ACC112 (cell line): ENCODE results near the gene LBH.

Experiments
- H2AFZ ChIP-seq: fragments of 200-600 bp; sonication (generic); one replicate; pipeline ENCODE4 v1.6.0; 2017; ENCODE audit warnings: antibody characterized with exemption, low read length; ENCODE audit not compliant: unreplicated experiment
- H3K27ac ChIP-seq: fragments of 200-600 bp; sonication (generic); 2 replicates; pipeline ENCODE4 v1.5.1; 2014; ENCODE audit warnings: low read depth, mild to moderate bottlenecking, antibody characterized with exemption, low read length, moderate library complexity
- H3K27me3 ChIP-seq: fragments of 200-600 bp; sonication (generic); 2 replicates; pipeline ENCODE4 v1.6.1; 2014; ENCODE audit warnings: mild to moderate bottlenecking, antibody characterized with exemption, low read length, moderate library complexity, mixed read lengths; ENCODE audit not compliant: insufficient read depth
- H3K36me3 ChIP-seq: fragments of 200-600 bp; sonication (generic); 2 replicates; pipeline ENCODE4 v1.6.1; 2016; ENCODE audit warnings: mild to moderate bottlenecking, antibody characterized with exemption, low read length, moderate library complexity, mixed read lengths; ENCODE audit not compliant: insufficient read depth
- H3K4me1 ChIP-seq: fragments of 200-600 bp; sonication (generic); one replicate; pipeline ENCODE4 v1.6.1; 2016; ENCODE audit warnings: low read length, mixed read lengths; ENCODE audit not compliant: insufficient read depth, unreplicated experiment, control insufficient read depth
- H3K4me3 ChIP-seq: fragments of 200-600 bp; sonication (generic); 2 replicates; pipeline ENCODE4 v1.5.1; 2014; ENCODE audit warnings: mild to moderate bottlenecking, low read depth, low read length
- H3K79me2 ChIP-seq: fragments of 200-600 bp; sonication (generic); one replicate; pipeline ENCODE4 v1.6.0; 2016; ENCODE audit warnings: low read length; ENCODE audit not compliant: control insufficient read depth, unreplicated experiment, insufficient read depth

LBH gene

DNA sequence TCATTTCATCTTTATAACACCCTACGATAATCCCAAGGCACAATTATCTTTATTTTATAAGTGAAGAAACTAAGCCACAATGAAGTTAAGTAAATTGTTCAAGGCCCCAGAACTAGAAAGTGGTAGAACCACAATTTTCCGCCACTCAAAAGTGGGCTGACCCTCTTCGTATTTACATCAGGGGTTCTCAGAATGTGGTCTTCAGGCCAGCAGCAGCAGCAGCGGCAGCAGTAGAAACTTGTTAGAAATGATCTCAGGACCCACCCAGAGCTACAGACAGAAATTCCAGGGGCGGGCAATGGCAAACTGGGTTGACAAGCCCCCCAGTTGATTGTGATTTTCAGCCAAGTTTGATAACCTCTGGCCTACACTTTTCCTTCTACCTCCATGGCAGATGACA, 62.8 kb downstream of the LBH start:
- Histone ChIP-seq H3K27ac (peak overlapping the region; percentile 58), H3K79me2 (no peaks in the 10 kb centered on the region)

GRCh38 chr2:30296496-30296895, 65.2 kb downstream of the LBH start:
- H3K27me3 ChIP-seq, result no peaks in the 10 kb centered on the region
- no peak overlapping the region for H2AFZ ChIP-seq
- H3K4me3 ChIP-seq, result no peak overlapping the region
- no peak overlapping the region for H3K27ac ChIP-seq
- no peaks in the 10 kb centered on the region for H3K79me2 ChIP-seq
- peaks cover 9% of the 10 kb centered on the region for H3K4me1 ChIP-seq
- no peaks in the 10 kb centered on the region for H3K36me3 ChIP-seq

More for the DNA sequence above, 62.8 kb downstream of the LBH start:
- no peaks in the 10 kb centered on the region for H3K27me3 ChIP-seq
- H3K4me3 ChIP-seq, result no peak overlapping the region
- H2AFZ ChIP-seq, result no peak overlapping the region
- H3K4me1 ChIP-seq, result peaks cover 9% of the 10 kb centered on the region
- no peaks in the 10 kb centered on the region for H3K36me3 ChIP-seq

GRCh38 chr2:30298302-30298701, 67.0 kb downstream of the LBH start:
- Histone ChIP-seq H3K36me3 (no peaks in the 10 kb centered on the region), H2AFZ (no peak overlapping the region), H3K4me3 (no peak overlapping the region), H3K27ac (no peak overlapping the region), H3K79me2 (no peaks in the 10 kb centered on the region), H3K27me3 (no peaks in the 10 kb centered on the region), H3K4me1 (peaks cover 7% of the 10 kb centered on the region)

- H3K4me3 ChIP-seq, result no peak overlapping the region
- no peaks in the 10 kb centered on the region for H3K27me3 ChIP-seq
- no peaks in the 10 kb centered on the region for H3K4me1 ChIP-seq
- no peaks in the 10 kb centered on the region for H3K79me2 ChIP-seq
- no peaks in the 10 kb centered on the region for H3K36me3 ChIP-seq
- H2AFZ ChIP-seq, result no peak overlapping the region
- no peak overlapping the region for H3K27ac ChIP-seq
Measured at GRCh38 chr2:30300122-30300455, 68.8 kb downstream of the LBH start.

GRCh38 chr2:30300456-30301221, 69.3 kb downstream of the LBH start:
- Histone ChIP-seq H3K27ac (no peak overlapping the region), H2AFZ (no peak overlapping the region), H3K79me2 (no peaks in the 10 kb centered on the region), H3K4me1 (no peaks in the 10 kb centered on the region), H3K36me3 (no peaks in the 10 kb centered on the region), H3K27me3 (no peaks in the 10 kb centered on the region), H3K4me3 (no peak overlapping the region)

DNA sequence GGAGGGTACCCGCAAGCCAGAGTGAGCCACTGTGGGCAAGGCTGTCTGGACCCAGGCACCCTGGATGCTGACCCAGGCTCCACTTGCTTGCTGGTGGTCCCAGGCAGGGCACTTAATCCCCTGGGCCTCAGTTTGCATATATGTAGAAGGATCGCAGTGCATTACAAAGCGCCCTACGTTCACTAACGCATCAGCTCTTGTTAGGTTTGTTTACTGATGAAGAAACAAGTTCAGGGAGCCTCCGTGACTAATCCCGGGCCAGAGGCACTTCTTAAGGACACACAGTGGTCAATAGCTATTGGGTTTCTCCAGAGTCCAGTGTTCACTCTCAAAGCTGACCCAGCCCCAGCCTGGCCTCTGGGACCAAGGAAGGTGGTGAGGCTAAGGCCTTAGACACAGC, 70.2 kb downstream of the LBH start:
- Histone ChIP-seq H3K27ac (no peak overlapping the region), H3K4me1 (no peaks in the 10 kb centered on the region), H3K27me3 (no peaks in the 10 kb centered on the region), H2AFZ (no peak overlapping the region), H3K4me3 (no peak overlapping the region), H3K79me2 (no peaks in the 10 kb centered on the region), H3K36me3 (no peaks in the 10 kb centered on the region)

GRCh38 chr2:30302566-30302965, 71.2 kb downstream of the LBH start:
- Histone ChIP-seq H3K27me3 (no peaks in the 10 kb centered on the region), H3K79me2 (no peaks in the 10 kb centered on the region), H3K27ac (no peak overlapping the region), H3K4me3 (no peak overlapping the region), H3K4me1 (no peaks in the 10 kb centered on the region), H2AFZ (no peak overlapping the region), H3K36me3 (no peaks in the 10 kb centered on the region)

GRCh38 chr2:30303095-30303494, 71.8 kb downstream of the LBH start:
- Histone ChIP-seq H3K4me1 (no peaks in the 10 kb centered on the region), H2AFZ (no peak overlapping the region), H3K4me3 (no peak overlapping the region), H3K27me3 (no peaks in the 10 kb centered on the region), H3K36me3 (no peaks in the 10 kb centered on the region), H3K27ac (no peak overlapping the region), H3K79me2 (no peaks in the 10 kb centered on the region)

DNA sequence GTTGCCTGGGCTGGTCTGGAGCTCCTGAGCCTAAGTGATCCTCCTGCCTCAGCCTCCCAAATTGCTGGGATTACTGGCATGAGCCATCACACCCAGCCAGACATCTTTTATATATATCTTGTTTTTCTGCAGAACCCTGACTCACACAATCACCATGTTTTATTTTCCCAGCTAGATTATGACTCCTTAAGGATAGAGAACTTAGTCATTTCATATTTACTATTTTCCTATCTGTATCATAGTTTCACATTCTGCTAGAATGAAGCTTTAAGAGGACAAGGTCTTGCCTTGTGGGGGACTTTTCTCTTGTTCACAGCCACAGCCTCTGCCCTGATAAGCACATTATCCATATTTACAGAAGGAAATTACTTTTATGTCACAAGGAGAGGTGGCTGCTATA, 73.9 kb downstream of the LBH start:
- H3K4me1 ChIP-seq, result no peaks in the 10 kb centered on the region
- no peaks in the 10 kb centered on the region for H3K27me3 ChIP-seq
- no peaks in the 10 kb centered on the region for H3K79me2 ChIP-seq
- no peak overlapping the region for H3K4me3 ChIP-seq
- H3K27ac ChIP-seq, result no peak overlapping the region
- no peak overlapping the region for H2AFZ ChIP-seq
- H3K36me3 ChIP-seq, result no peaks in the 10 kb centered on the region

DNA sequence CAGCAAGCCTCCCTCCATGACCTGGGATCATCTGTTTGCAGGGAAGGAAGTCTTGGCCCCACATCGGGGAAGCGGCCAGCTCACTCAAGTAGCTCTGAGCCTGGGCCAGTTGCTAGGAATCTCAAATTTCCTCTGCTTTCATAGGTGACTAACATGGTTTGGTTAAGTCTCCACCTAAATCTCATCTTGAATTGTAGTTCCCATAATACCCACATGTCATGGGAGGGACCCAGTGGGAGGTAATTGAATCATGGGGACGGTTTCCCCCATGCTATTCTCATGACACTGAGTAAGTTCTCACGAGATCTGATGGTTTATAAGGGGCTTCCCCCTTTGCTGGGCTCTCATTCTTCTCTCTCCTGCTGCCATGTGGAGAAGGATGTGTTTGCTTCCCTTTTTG, 75.2 kb downstream of the LBH start:
- H3K4me3 ChIP-seq, result no peak overlapping the region

GRCh38 chr2:30308280-30308679, 76.9 kb downstream of the LBH start:
- H3K4me1 ChIP-seq, result no peaks in the 10 kb centered on the region
- no peak overlapping the region for H2AFZ ChIP-seq
- no peaks in the 10 kb centered on the region for H3K36me3 ChIP-seq
- no peaks in the 10 kb centered on the region for H3K27me3 ChIP-seq
- no peaks in the 10 kb centered on the region for H3K79me2 ChIP-seq
- H3K27ac ChIP-seq, result no peak overlapping the region
- H3K4me3 ChIP-seq, result no peak overlapping the region

More for the DNA sequence above, 75.2 kb downstream of the LBH start:
- Histone ChIP-seq H3K27me3 (no peaks in the 10 kb centered on the region), H3K4me1 (no peaks in the 10 kb centered on the region), H3K27ac (no peak overlapping the region), H3K36me3 (no peaks in the 10 kb centered on the region), H3K79me2 (no peaks in the 10 kb centered on the region), H2AFZ (no peak overlapping the region)
